Stimulated activated CD8-positive, alpha-beta memory T cell treated with anti-CD3 and anti-CD28 coated beads, Interleukin-15, amount 100 ng/mL, for 48 hours (primary cell): ENCODE measurements around the gene DNAJC18.
"Not testable (repeated sequence)": the region's sequence is repeated elsewhere in the genome, so short reads cannot be mapped to it uniquely, and the experiment has no call there.

ENCODE experiments used
- DNase-seq, 2 donors: peaks; one replicate each; pipeline ENCODE4 v3.0.0-alpha.2; 2020; ENCODE audit warnings: low read depth in 2 of 2

Gene DNAJC18

DNA sequence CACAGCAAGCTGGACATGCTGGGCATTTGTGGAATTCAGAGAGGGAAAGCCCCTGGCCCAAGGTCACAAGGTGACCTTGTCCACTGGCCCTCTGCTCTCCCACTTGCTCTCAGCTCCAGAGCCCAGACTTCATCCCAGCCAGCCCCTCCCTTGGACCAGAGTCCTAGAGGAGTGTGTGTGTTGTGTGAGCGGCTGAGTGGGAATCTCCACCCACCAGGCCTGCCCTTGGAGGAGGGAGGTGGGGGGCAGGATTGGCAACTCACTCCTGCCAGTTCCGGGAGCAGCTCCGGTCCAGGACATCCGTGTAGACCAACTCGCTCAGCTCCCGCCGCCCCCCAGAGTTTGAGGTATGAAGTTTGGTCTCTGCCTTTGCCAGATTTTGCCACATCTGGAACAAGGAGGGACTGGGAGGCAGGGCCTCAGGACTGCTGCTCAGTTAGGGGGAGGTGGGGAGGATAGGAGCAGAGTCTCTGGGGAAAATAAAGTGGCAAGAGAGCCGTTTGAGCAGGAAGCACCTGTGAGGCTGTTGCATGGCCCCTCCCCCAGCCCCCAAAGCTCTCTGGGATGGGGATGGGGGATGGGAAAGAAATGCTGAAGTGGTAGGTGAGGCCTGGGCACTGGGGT, 51.0 kb downstream of the DNAJC18 start:
- no peak for DNase-seq

DNA sequence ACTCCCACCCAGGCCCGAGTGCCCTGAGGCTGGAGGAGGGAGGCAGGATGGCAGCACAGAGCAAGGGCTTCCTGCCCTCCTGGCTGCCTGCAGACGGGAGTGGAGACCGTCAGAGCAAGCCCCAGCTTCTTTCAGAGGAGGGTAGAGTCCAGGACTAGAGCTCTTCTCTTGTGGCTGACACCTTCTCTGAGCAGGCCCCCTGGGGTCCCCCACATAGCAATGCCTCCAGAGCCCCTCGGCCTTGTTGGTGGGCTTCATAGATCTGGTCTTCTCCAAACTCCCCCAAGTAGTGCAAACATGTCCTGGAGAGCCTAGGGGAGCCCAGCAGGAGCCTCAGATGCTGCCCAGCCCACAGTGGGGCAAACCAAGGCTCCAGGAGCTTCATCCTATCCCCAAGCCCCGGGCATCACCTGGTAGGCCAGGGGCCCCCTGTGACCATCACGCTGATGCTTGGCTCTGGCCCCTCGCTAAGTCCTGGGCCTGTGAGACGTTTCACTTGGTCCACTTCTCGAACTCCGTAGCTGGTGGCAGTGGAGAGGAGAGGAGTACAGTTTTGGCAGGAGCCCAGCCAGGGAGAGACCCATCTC, 51.6 kb downstream of the DNAJC18 start:
- DNase-seq, result no peak

DNA sequence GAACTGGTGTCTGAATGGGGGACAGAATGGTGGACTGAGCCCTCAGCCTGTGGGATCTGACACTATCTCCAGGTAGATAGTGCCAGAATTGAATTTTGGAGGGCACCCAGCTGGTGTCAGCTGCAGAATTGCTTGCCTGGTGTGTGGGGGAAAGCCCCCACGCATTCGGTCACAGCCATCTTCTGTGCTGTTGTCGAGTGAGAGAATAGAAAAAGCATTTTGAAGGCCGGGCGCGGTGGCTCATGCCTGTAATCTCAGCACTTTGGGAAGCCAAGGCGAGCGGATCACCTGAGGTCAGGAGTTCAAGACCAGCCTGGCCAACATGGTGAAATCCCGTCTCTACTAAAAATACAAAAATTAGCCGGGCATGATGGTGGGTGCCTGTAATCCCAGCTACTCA, 52.4 kb downstream of the DNAJC18 start:
- not testable (repeated sequence) for DNase-seq

DNA sequence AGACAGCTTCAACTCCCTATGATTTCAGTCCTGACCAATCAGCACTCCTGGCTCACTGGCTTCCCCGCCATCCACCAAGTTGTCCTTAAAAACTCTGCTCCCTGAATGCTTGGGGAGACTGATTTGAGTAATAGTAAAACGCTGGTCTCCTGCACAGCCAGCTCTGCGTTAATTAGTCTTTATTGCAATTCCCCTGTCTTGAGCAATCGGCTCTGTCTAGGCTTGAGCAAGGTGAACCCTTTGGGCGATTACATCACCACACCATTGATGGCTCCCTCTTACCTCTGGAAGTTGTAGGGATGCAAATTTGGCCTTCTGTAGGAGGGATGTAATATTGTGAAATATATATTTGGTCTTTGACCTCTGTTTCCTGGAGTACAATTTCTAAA, 53.3 kb downstream of the DNAJC18 start:
- DNase-seq, result no peak

DNA sequence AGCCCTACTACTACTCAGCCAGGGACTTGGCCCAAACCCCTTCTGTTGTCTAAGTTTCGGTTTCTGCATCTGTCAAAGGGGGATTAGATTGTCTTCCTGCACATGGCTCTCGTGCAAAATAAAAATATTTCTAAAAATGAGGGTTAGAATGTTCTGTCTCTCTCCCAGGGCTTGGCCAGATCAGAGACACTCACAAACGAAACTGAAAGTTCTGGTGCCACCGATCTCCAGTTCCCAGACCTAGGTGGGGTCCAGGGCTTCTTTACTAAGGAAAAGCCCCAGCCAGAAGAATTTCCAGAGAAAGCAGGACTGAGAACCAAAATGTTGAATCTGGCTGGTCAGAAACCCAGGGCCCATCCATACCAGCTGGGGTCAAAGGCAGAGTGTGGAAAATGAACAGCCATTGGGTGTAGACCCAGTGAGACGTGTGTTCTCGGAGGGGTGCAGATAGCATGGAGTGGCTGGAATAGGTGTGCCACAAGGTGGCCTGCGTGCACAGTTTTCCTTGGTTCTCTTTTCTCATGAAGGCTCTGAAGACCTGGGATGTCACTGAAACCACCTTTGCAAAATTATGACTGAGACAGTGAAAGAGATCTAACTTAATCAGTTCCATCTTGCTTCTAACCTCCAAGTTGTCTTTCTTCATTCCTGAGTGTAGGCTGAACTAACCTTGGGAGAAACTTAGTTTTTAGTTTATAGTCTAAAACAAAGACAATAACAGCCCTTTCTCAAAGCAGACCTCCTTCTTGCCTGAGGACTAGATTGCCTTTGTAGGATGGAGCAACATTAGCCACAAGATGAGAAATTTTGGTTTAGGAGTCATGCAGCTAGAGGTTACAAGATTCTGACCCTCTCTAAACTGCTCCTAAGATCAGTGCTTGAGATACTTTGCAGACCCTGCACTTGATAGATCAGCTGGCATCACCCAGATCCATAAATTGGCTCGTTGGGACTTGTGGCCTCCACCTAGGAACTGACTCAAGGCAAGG, 54.0 kb downstream of the DNAJC18 start:
- no peak for DNase-seq

DNA sequence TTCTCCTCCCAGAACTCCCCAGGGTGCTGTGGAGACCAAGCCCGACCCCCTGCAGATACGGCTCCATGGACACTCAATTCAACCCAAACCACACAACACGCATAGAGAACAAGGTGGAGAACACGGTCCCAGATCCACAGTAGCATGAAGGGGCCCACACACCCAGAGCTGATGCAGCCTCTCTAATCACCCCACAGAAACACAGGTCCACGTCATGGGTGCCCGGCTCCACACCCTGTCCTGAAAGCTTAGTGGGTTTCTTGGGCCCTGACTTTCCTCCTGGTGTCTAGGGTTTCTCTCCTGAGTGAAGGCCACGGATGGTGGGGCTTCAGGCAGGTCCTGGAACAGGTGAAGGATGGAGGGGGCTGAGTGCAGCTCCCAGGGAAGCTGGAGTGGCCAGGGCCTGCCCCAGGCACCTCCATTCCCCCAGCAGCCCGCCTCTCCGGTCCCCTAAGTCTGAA, 54.7 kb downstream of the DNAJC18 start:
- no peak for DNase-seq

DNA sequence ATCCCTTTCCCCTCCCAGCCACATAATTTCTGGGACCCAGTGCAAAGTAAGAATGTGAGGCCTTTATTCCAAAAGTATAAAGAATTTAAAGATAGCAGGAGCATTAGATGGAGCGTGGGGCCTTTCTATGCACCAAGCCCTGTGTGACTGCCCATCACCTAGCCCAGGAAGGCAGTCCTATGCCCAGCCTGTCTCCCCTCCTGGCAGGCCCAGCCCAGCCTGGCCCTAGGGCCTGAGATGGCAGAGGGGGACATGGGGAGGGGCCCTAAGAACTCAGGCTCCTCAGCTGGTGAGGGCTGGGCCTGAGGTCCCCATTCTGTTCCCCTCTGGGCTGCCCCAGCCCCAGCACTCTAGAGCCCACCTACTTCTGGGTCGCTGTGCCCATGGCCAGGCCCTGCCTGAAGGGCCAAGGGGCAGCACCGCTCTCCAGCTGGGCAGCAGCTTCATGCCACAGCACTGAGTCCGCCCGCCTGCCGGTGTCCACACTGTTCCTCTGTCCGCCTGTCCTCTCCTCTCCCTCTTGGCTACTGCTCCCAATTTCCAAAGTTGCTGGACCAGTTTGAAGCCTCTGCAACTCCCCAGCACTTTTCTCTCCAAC, 55.2 kb downstream of the DNAJC18 start:
- DNase-seq, result no peak

DNA sequence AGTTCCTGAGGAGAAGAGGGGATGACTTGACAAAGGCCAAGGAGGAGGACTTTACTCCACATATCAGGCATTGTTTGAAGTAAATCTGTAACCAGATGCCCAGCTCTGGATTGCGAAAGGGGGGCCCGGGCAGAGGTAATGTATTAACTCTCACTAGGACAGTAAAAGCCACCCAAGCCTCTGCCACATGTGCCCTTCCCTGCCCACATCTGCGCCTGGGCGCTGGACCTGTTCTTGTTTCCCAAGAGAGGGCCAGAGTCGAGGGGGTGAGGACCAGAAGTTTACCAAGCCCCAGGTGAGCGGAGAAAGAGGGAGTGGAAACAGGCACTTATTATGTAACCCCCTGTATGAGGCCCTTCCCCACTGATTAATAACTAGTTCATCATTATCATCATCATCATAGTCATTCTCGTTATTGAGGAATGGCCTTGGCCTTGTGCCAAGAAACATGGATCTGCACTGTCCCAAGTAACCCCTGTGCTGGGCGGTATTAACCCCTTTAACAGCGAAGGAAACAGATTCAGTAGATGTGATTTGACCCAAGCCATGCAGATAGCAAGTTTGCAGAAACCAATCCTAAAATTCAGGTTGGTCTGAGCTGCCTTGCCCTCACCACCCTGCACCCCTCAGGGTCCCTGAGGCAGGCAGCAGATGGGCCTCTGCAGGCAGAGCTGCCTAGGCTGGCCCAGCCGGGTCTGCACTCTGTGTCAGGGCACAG, 55.9 kb downstream of the DNAJC18 start, which contains the start of gene SLC23A1:
SLC23A1 (minus strand) TSS at position 23 of the 718 bp plus-strand sequence. CDS start 44 bp downstream, outside the sequence.
- DNase-seq, result no peak

DNA sequence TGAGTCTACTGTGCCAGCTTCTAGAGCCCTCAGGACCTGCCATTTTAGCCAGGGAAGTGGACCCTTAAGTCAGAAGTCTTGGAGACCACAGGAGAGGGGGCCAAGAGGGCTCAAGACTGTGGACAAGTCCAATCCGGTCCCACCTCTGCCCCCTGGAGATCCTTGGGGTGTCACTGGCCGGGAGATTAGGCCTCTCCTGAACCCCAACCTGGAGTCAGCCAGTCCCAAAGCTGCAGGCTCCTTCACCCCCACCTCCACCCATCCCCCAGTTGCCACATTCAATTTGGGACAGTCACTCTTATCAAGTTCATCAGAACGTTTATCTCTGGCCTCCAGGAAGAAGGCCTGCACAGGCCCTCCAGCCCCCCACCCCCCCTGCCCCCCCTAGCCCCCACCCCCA, 56.5 kb downstream of the DNAJC18 start:
- DNase-seq, result no peak

DNA sequence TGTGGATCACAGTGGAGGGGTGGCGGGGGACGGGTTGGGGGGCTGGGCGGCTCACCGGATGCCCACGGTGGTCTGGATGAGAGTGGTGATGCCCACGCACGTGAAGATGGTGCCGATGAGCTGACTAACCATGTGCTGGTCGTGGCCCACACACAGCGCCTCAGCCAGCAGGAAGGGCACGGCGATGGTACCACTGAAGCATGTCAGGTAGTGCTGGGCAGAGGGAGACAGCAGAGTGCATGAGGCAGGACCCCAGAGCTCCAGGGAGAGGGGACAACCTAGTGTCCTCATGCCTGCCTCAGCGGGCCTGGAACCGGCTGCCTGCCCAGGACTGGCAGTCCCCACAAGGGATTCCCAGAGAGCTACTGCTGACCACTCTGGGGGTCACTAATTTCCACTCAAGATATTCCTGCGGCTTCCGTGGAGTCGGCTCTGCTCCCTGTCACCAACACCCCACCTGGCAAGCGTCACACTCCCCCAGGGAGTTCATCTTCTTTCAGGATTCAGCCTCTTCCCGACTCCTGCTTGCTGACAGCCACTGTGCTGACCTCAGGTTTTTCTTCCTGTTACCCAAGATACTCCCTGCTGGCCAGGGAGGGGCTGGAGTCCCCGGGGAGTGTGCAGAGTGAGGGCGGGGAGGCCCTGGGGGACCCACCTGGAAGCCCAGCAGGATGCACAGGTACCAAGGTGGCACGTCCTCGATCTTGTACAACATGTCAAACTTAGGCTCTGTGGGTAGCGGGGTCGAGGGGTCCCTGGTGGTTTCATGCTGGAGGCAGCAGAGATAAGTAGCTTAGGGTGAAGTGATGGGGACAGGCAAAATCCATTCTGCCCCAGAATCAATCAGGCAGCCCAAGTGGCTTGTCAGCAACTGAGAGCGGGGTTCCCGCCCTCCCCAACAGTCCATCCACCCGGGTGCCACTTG, 57.2 kb downstream of the DNAJC18 start:
- no peak for DNase-seq

DNA sequence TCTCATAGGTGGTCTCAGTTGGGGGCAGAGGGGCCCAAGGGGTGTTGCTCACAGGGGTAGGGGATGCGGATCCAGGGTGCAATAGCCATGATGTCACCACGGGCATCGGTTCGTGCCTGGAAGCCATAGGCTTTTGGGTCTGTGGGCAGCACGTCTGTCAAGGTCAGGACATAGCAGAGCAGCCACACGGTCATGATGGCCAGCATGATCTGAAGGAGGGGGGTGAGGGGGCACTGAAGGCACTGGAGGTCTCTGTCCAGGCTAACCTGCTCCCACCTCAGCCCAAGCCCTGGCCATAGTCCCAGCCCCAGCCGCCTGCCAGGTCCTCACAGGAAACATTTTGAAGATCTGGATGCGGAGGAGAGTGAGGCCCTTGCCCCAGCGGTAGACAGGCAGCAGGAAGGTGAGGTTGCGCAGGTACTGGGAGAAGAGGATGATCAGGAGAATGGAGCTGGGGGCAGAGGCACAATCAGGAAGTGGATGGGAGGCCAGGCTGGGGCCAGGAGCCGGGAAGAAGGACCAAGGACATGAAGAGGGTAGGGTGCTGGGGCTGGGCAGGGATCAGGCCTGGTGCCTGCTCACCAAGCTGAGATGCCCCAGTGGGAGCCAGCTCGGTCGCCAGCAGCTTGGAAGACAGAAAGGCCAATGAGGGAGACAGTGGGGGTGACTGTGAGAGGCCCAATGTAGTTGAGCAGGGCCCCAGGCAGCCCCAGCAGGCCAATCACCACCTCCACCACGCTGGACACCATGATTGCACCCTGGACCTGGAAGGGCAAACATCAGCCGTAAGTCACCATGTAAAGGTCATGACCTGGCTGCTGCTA, 59.5 kb downstream of the DNAJC18 start:
- DNase-seq, result no peak

DNA sequence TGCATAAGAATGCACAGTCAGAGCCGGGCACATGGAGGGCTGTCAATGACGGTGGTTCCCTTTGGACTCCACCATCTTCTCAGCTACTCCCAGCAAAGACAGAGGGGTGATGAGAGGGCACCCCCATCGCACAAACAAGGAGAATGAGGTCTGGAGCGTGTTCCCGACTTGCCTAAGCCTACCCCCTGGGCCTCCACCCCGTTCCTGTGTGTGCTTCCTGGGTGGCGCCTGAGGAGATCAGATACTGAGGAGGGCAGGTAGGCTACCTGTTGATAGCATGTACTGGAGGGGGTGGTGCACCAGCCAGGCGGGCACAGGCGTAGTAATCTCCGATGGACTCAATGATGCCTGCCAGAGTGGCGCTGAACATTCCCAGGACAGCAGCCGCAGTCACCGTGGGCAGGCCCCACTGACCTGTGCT, 60.4 kb downstream of the DNAJC18 start:
- no peak for DNase-seq

DNA sequence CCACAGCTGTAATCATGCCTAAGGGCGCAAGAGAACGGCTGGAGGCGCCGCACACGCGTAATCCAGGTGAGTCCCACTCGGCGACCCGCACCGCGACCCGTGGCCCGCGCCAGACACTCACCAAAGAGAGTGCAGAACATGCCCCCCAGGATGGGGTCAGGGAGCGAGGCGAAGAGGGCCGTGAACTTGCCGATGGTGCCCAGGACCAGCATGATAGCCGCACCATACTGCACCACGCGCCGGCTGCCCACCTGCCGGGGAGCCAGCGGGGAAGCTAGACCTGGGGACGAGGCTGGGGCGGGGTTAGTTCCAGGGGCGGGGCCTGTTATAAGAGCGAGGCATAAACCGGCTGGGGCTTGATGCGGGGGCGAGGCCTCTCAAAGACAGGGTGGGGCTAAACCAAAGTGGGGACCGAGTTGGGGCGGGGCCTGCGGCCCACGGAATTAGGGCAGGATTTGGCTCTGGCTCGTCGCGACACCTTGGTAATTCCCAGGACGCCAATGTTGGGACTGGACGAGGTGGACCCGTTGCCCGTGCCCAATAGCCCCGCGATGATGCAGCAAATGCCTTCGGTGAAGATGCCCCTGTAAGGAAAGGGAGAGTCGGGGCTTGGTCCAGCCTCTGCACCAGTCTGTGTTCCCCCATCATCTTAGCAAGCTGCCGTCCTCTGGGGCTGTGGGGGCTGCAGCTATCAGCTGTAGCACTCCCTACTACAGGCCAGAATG, 61.1 kb downstream of the DNAJC18 start:
- DNase-seq, result no peak

DNA sequence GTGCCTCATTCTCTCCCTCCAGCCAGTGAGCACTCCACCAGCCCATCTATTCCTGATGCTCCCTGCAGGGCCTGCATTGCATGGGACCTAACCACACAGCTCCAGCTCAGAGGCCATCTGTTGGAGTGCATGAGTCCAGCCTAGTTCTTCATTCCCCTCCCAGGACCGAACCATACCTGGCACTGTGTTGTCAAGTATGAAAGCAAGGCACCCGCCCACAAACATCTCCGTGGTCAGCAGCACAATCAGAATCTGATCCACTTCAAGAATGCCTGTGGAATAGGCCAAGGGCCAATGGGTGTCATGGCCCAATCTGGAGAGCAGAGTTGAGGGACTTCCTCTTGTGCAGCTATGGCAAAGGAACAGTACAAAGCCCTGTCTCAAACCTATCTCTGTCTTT, 62.1 kb downstream of the DNAJC18 start:
- DNase-seq, result no peak

DNA sequence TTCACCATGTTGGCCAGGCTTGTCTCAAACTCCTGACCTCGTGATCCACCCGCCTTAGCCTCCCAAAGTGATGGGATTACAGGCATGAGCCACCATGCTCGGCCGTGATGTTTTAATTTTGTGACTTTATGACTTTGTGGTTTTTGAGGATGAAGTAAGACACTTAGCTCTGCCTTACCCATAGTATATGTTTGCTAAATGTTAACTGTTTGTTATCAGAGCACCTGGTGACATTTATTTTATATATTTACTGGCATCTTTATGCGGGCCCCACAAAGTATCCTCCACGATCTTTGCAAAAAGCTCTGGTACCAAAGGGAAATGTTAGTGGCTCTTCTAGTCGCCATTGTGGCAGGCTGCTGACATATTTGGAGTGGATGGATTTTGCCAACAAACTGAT, 63.0 kb downstream of the DNAJC18 start:
- no peak for DNase-seq

DNA sequence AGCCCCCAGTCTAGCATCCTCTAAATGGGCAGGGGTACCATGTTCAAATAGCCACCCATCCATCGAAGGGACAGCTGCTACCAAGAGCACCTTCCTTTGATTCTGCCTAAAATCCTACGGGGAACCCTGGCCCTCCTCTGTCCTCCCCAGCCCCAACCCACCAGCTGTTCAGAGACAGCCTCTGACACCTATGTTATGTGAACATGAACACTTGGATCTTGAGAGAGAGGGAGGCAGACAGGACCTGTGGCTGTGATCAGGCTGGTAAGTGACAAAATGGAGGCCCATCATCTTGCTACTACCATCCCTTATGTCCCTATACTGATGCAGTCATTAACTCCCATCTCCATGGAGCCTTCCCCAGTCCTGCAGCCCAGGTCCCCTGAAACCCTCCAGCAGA, 64.4 kb downstream of the DNAJC18 start:
- no peak for DNase-seq

DNA sequence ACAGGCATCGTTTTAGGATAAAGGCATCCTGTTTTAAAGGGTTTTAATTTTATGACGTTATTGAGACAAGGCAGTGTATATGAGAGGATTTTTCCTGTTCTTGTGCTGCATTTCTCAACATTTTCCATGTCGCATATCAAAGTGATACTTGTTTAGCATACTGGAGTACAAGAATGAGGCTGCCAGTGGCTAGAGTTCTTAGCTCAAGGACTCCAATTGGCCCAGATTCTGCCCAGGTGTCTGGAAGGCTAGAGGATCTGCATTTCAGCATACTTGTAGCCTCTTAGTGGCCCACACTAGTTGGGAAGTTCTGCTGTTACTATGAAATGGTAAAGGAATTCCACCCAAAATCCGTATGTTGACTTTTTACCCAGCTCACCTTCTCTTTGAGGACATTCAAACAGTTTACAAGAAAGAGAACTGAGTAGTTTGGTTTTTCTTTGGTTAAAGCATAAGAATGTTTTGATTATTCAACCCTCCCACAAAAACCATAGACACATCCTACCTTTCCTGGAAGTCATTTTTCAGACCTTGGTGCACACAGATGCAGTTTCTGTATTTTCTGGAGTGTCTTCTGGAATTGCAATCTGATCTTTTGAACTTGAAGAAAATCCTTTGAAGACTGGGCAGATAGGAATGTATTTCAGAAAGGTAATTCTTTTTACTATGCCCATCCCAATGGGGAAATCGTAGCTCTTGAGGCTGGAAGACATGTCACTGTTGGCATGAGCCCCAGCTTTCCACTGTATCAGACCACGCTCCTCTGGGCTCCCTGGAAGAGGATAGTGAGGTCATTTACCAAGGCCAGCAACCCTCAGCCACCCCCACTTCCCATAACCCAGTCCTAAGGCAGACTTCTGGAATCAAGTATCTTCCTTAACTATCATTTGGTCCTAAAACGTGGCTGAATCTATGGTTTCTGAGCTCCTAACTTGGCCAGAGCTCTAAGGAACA, 67.6 kb downstream of the DNAJC18 start:
- no peak for DNase-seq

DNA sequence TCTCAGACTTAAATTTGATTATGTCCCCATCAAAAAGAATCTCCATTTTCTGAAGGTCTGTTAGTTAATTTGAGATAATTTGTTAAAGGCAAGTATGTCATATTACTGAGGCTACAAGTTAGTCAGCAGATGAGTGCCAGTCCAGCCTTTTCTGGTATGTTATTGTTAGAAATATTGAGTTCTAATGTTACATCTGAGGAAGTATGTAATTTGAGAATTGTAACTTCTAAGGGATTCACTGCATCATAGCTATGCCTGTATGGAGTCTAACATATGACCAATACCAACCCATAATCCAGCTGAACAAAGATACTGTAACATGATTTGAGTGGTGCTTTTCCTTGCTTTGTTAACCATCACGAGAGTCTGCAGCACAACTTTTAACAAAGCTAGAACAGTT, 70.1 kb downstream of the DNAJC18 start:
- DNase-seq, result no peak
